ENCODE measurements around the gene ANKRD53. TPM values are rescaled to one million over a fixed set of nuclear protein-coding genes. Genes with fewer than 3 reads are reported as not detected.
"Not testable (repeated sequence)": the region's sequence is repeated elsewhere in the genome, so short reads cannot be mapped to it uniquely, and the experiment has no call there.

ANKRD53 gene
- total RNA-seq, 2 experiments from 2014 or later, result 0.28 to 0.33 TPM

GRCh38 chr2:71006323-71006722 lies 27.9 kb downstream of the ANKRD53 start:
- no peaks in the 10 kb centered on the region for H3K36me3 Mint-ChIP-seq
- H3K27me3 Mint-ChIP-seq, result peaks cover 16% of the 10 kb centered on the region
- DNase-seq (no peak), ATAC-seq (ENCODE audit: low read depth) (no peak)
- H3K4me1 Mint-ChIP-seq, result no peaks in the 10 kb centered on the region
- H3K4me3 Mint-ChIP-seq, result no peak overlapping the region
- H3K27ac Mint-ChIP-seq, result no peak overlapping the region
- no peaks in the 10 kb centered on the region for H3K9me3 Mint-ChIP-seq
- POLR2A ChIA-PET, result no interaction called here

GRCh38 chr2:71006955-71007799 lies 28.7 kb downstream of the ANKRD53 start:
- no peak overlapping the region for H3K27ac Mint-ChIP-seq
- POLR2A ChIA-PET, result no interaction called here

DNA sequence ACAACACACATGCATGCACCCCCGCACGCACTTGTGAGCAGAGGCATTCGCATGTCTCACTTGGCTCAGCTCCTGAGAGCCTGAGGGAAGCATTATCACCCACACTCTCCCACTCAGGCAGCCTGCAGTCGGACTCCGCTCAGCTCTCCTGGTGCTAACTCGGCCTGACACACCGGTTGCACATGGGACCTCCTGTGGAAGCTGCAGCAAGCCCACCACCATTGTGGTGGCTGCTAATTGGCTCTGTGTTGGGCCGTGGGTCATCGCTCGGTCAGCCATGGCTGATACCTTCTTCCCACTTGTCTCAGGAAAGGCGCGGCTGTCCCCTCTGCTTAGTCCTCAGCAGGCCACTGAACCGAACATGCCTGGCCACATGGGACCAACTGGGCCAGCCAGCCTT lies 29.9 kb downstream of the ANKRD53 start:
- no peak for DNase-seq

More at GRCh38 chr2:71006955-71007799, 28.7 kb downstream of the ANKRD53 start:
- H3K9me3 Mint-ChIP-seq, result no peaks in the 10 kb centered on the region
- H3K36me3 Mint-ChIP-seq, result no peaks in the 10 kb centered on the region
- DNase-seq, result peak; percentile 19
- H3K27me3 Mint-ChIP-seq, result peaks cover 20% of the 10 kb centered on the region
- H3K4me3 Mint-ChIP-seq, result no peak overlapping the region
- no peak for ATAC-seq (ENCODE audit: low read depth)
- H3K4me1 Mint-ChIP-seq, result no peaks in the 10 kb centered on the region

GRCh38 chr2:71011786-71012185 lies 33.4 kb downstream of the ANKRD53 start:
- H3K4me3 Mint-ChIP-seq; ATAC-seq (ENCODE audit: low read depth); H3K27ac Mint-ChIP-seq; H3K36me3 Mint-ChIP-seq; H3K9me3 Mint-ChIP-seq; POLR2A ChIA-PET; DNase-seq; H3K4me1 Mint-ChIP-seq: not testable (repeated sequence)
- peaks cover 21% of the 10 kb centered on the region for H3K27me3 Mint-ChIP-seq

More for the DNA sequence above, 29.9 kb downstream of the ANKRD53 start:
- Mint-ChIP-seq H3K4me1 (no peaks in the 10 kb centered on the region), H3K4me3 (no peak overlapping the region), H3K27ac (no peak overlapping the region), H3K36me3 (no peaks in the 10 kb centered on the region), H3K9me3 (no peaks in the 10 kb centered on the region), H3K27me3 (peaks cover 23% of the 10 kb centered on the region)
- POLR2A ChIA-PET, result no interaction called here
- ATAC-seq (ENCODE audit: low read depth), result no peak

DNA sequence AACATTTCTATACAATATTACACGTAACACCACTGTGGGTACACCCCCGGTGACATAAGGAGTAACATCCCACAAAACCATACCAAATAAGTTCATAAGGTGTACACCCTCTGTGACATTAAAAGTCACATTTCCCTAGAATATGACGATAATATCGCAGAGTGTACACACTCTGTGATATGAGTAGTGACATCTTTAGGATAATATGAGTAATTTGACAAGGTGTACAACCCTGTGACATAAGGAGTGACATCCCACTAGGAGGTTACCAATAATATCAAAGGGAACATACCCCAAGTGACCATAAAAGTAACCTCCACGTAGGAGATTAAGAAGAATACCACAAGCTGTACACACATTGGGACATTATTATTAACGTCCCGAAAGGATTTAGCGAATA lies 40.2 kb downstream of the ANKRD53 start:
- Mint-ChIP-seq H3K4me3 (no peak overlapping the region), H3K27ac (no peak overlapping the region), H3K4me1 (peaks cover 8% of the 10 kb centered on the region), H3K27me3 (no peaks in the 10 kb centered on the region), H3K36me3 (no peaks in the 10 kb centered on the region), H3K9me3 (no peaks in the 10 kb centered on the region)
- POLR2A ChIA-PET, result no interaction called here
- no peak for ATAC-seq (ENCODE audit: low read depth)
- no peak for DNase-seq

DNA sequence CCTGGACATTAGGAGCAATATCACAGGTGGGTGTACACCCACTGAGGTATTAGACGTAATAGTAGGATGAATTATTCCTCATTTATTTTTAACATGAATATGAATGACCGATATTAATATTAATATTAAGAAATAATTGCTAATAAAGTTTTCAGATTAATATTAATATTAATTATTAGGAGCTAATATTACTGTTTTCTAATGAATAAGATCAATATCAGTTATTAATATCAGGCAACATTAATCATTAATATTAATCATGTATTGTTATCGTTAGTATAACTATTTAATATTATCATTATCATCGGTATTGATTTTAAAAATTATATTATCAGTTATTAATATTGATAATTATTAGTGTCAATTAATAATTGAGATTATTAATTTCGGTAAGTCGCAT lies 41.6 kb downstream of the ANKRD53 start:
- POLR2A ChIA-PET; H3K27ac Mint-ChIP-seq; ATAC-seq (ENCODE audit: low read depth); H3K27me3 Mint-ChIP-seq; DNase-seq; H3K36me3 Mint-ChIP-seq; H3K9me3 Mint-ChIP-seq; H3K4me3 Mint-ChIP-seq: not testable (repeated sequence)
- H3K4me1 Mint-ChIP-seq, result peaks cover 10% of the 10 kb centered on the region

GRCh38 chr2:71021394-71021793 lies 43.0 kb downstream of the ANKRD53 start:
- POLR2A ChIA-PET; H3K9me3 Mint-ChIP-seq; ATAC-seq (ENCODE audit: low read depth); H3K4me3 Mint-ChIP-seq; H3K27me3 Mint-ChIP-seq; H3K27ac Mint-ChIP-seq; H3K36me3 Mint-ChIP-seq; DNase-seq: not testable (repeated sequence)
- peaks cover 10% of the 10 kb centered on the region for H3K4me1 Mint-ChIP-seq

GRCh38 chr2:71023553-71024243 lies 45.3 kb downstream of the ANKRD53 start:
- H3K4me3 Mint-ChIP-seq; DNase-seq; POLR2A ChIA-PET; H3K27me3 Mint-ChIP-seq; H3K27ac Mint-ChIP-seq; ATAC-seq (ENCODE audit: low read depth); H3K9me3 Mint-ChIP-seq; H3K36me3 Mint-ChIP-seq: not testable (repeated sequence)
- peaks cover 10% of the 10 kb centered on the region for H3K4me1 Mint-ChIP-seq

Other genes starting within 250 kb of the ANKRD53 start
- 10 to 100 TPM; 20.9 to 25.7 TPM for gene ADD2, start 210.4 kb upstream of the ANKRD53 start, total RNA-seq
- not detected for gene FIGLA, start 188.0 kb upstream of the ANKRD53 start, total RNA-seq
- gene CLEC4F, start 158.0 kb upstream of the ANKRD53 start, total RNA-seq, result not detected
- gene CD207, start 142.8 kb upstream of the ANKRD53 start, total RNA-seq, result not detected
- gene VAX2, start 78.1 kb upstream of the ANKRD53 start, total RNA-seq, result not detected
- gene ATP6V1B1, start 42.7 kb upstream of the ANKRD53 start, total RNA-seq, result not detected
- 10 to 100 TPM; 51.7 to 55.5 TPM for gene TEX261, start 16.2 kb downstream of the ANKRD53 start, total RNA-seq
- 10 to 100 TPM; 87.1 to 93.3 TPM for gene NAGK, start 90.0 kb downstream of the ANKRD53 start, total RNA-seq
- gene MCEE, start 151.6 kb downstream of the ANKRD53 start, total RNA-seq, result 10 to 100 TPM; 16.6 to 17.6 TPM
- 10 to 100 TPM; 36.0 to 37.2 TPM for gene MPHOSPH10, start 152.0 kb downstream of the ANKRD53 start, total RNA-seq
- gene PAIP2B, start 248.5 kb downstream of the ANKRD53 start, total RNA-seq, result 1 to 10 TPM; 4.2 to 4.8 TPM

Data from activated naive CD8-positive, alpha-beta T cell treated with anti-CD3 and anti-CD28 coated beads, Interleukin-2, amount 10 ng/mL, durations not matched to agents 7 days and 5 days (primary cell).